Chondrocyte (in vitro differentiated cells): ENCODE measurements around the gene FOLH1. TPM values are rescaled to one million over a fixed set of nuclear protein-coding genes. Genes with fewer than 3 reads are reported as not detected.
A peak's percentile ranks its signal among the peaks of the same experiment; 100 is the strongest.
"Not testable (repeated sequence)": the region's sequence is repeated elsewhere in the genome, so short reads cannot be mapped to it uniquely, and the experiment has no call there.

ENCODE experiments used
- DNase-seq: peaks from one replicate; pipeline ENCODE4 v3.0.0; 2021; ENCODE audit warnings: mixed read lengths, low spot score
- H3K27ac Mint-ChIP-seq: one replicate; pipeline ENCODE4 v1.8.0; 2021; ENCODE audit warnings: mild to moderate bottlenecking, moderate library complexity, mixed read lengths; ENCODE audit not compliant: unreplicated experiment
- H3K27me3 Mint-ChIP-seq: 2 replicates; pipeline ENCODE4 v1.8.0; 2021; ENCODE audit warnings: low read depth, mixed read lengths
- H3K36me3 Mint-ChIP-seq: 2 replicates; pipeline ENCODE4 v1.8.0; 2021; ENCODE audit warnings: low read depth, mixed read lengths
- H3K4me1 Mint-ChIP-seq: 2 replicates; pipeline ENCODE4 v1.8.0; 2021; ENCODE audit warnings: low read depth, mild to moderate bottlenecking, mixed read lengths
- H3K4me3 Mint-ChIP-seq: one replicate; pipeline ENCODE4 v1.8.0; 2021; ENCODE audit warnings: mild to moderate bottlenecking, moderate library complexity, mixed read lengths; ENCODE audit not compliant: unreplicated experiment
- H3K9me3 Mint-ChIP-seq: 2 replicates; pipeline ENCODE4 v1.8.0; 2021; ENCODE audit warnings: low read depth, mixed read lengths
- long read RNA-seq: library from polyadenylated mRNA; stranded (forward); transcript quantifications from one replicate; pipeline ENCODE4 v2.0.0, GENCODE V29; 2021
- total RNA-seq: library from RNA; stranded (reverse); gene quantifications from 3 replicates; pipeline ENCODE4 v1.2.1, GENCODE V29; 2021
- TF ChIP-seq, protein P1 (sequence below): fragments of 200-600 bp; sonication (generic); IDR thresholded peaks from 2 replicates; pipeline ENCODE4 v1.5.0; 2021; ENCODE audit warnings: antibody characterized with exemption, mild to moderate bottlenecking, moderate library complexity

The FOLH1 gene
- total RNA-seq: not detected in 3 replicates
- long read RNA-seq: 0 reads

DNA sequence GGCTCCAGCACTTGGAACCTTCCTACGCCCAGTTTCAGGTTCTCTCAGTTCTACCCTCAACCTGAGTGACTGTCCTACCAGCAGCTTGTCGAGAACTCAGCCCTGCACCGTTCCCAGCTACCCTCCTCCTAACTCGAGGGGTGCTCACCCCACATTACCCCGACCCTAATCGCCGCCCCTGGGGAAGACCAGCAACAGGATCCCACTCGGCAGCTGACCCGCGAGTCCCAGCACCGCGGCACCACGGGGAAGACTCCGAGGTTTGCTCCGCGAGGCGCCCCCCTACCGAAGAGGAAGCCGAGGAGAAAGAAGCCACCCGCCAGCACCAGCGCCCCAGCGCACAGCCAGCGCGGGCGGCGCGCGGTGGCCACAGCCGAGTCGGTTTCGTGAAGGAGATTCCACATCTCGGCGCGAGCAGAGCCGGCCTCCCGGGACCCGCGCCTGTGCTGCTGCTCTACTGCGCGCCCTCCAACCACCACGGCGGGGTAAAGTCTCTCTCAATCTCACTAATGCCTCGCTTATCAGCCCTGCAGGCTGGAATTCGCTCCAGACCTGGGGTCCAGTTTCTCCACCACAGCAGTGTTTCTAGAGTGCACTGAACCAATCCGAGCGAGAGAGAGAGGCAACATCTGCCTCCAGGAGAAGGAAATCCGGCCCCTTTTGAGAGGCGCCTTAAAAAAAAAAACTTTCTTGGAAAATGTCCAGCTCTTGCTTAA lies at the start of gene FOLH1:
FOLH1 (minus strand) TSS at position 597 of the 716 bp plus-strand sequence; CDS start at position 404, 193 bp downstream.
- Mint-ChIP-seq H3K36me3 (no peaks in the 10 kb centered on the region), H3K27ac (no peak within 1 kb of the TSS), H3K27me3 (no peaks in the 10 kb centered on the region), H3K4me1 (no peaks in the 10 kb centered on the region), H3K4me3 (no peak within 1 kb of the TSS), H3K9me3 (no peaks in the 10 kb centered on the region)
- peak; percentile 81 for DNase-seq
- TF ChIP-seq, protein P1, sequence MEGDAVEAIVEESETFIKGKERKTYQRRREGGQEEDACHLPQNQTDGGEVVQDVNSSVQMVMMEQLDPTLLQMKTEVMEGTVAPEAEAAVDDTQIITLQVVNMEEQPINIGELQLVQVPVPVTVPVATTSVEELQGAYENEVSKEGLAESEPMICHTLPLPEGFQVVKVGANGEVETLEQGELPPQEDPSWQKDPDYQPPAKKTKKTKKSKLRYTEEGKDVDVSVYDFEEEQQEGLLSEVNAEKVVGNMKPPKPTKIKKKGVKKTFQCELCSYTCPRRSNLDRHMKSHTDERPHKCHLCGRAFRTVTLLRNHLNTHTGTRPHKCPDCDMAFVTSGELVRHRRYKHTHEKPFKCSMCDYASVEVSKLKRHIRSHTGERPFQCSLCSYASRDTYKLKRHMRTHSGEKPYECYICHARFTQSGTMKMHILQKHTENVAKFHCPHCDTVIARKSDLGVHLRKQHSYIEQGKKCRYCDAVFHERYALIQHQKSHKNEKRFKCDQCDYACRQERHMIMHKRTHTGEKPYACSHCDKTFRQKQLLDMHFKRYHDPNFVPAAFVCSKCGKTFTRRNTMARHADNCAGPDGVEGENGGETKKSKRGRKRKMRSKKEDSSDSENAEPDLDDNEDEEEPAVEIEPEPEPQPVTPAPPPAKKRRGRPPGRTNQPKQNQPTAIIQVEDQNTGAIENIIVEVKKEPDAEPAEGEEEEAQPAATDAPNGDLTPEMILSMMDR: no peak

GRCh38 chr11:49255148-49255547 lies 46.7 kb upstream of the FOLH1 start:
- not testable (repeated sequence) for H3K4me1 Mint-ChIP-seq, H3K27ac Mint-ChIP-seq, H3K27me3 Mint-ChIP-seq, H3K36me3 Mint-ChIP-seq, DNase-seq, H3K4me3 Mint-ChIP-seq, H3K9me3 Mint-ChIP-seq

- not testable (repeated sequence) for H3K27me3 Mint-ChIP-seq, H3K9me3 Mint-ChIP-seq, DNase-seq, H3K4me1 Mint-ChIP-seq, H3K36me3 Mint-ChIP-seq, H3K27ac Mint-ChIP-seq, H3K4me3 Mint-ChIP-seq
Observed at GRCh38 chr11:49251212-49251611, 42.8 kb upstream of the FOLH1 start.

GRCh38 chr11:49250398-49251115 lies 42.2 kb upstream of the FOLH1 start:
- not testable (repeated sequence) for H3K4me3 Mint-ChIP-seq, H3K4me1 Mint-ChIP-seq, H3K36me3 Mint-ChIP-seq, DNase-seq, H3K9me3 Mint-ChIP-seq, H3K27ac Mint-ChIP-seq, H3K27me3 Mint-ChIP-seq

DNA sequence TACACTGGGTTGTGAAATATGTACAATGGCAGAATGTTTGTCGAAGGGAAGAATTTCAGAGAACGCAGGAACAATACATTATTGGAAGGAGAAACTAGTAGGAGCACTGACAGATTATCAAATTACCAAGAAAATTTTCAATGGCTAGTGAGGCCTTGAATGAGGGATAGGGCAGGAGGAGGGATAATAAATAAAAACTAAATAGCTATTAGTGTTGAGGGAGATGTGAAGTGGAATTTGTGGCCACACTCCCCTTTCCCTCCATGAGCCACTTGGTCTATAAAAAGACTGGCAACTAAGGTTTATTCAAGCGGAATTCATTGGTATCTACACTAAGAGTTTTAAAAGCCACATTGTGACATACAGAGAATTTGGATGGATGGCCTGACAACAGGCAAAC lies 41.0 kb upstream of the FOLH1 start:
- DNase-seq, H3K4me1 Mint-ChIP-seq, H3K9me3 Mint-ChIP-seq, H3K36me3 Mint-ChIP-seq, H3K27me3 Mint-ChIP-seq, H3K27ac Mint-ChIP-seq, H3K4me3 Mint-ChIP-seq: not testable (repeated sequence)

GRCh38 chr11:49233685-49234084 lies 25.3 kb upstream of the FOLH1 start:
- H3K27ac Mint-ChIP-seq, DNase-seq, H3K27me3 Mint-ChIP-seq, H3K4me3 Mint-ChIP-seq, H3K4me1 Mint-ChIP-seq, H3K36me3 Mint-ChIP-seq: not testable (repeated sequence)
- H3K9me3 Mint-ChIP-seq: peaks cover 14% of the 10 kb centered on the region

GRCh38 chr11:49233019-49233418 lies 24.6 kb upstream of the FOLH1 start:
- H3K27me3 Mint-ChIP-seq, H3K4me3 Mint-ChIP-seq, H3K4me1 Mint-ChIP-seq, H3K36me3 Mint-ChIP-seq, DNase-seq, H3K27ac Mint-ChIP-seq: not testable (repeated sequence)
- peaks cover 10% of the 10 kb centered on the region for H3K9me3 Mint-ChIP-seq

GRCh38 chr11:49231725-49232124 lies 23.3 kb upstream of the FOLH1 start:
- not testable (repeated sequence) for H3K27me3 Mint-ChIP-seq, DNase-seq, H3K27ac Mint-ChIP-seq, H3K4me3 Mint-ChIP-seq, H3K9me3 Mint-ChIP-seq, H3K4me1 Mint-ChIP-seq, H3K36me3 Mint-ChIP-seq

- not testable (repeated sequence) for DNase-seq, H3K4me1 Mint-ChIP-seq, H3K27me3 Mint-ChIP-seq, H3K27ac Mint-ChIP-seq, H3K36me3 Mint-ChIP-seq, H3K4me3 Mint-ChIP-seq, H3K9me3 Mint-ChIP-seq
Observed at GRCh38 chr11:49230534-49230933, 22.1 kb upstream of the FOLH1 start.

DNA sequence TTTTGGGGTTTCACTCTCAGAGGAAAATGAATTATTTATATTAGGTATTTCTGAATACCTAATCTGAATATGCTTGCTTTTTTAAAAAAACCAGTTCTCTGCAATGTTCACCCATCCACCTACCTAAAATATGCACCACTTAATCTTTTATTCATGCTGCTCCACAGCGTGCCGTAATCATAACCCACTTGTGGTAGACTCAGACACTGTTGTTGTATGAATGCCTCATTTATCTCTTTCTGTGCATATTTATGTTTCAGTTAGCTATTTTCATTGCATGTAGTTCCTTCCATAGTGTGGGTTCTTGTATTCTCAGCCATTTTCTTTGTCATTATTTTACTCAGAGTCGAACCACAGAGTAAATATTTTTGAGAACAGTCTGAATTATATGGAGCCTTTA lies 21.6 kb upstream of the FOLH1 start:
- DNase-seq, H3K27ac Mint-ChIP-seq, H3K4me3 Mint-ChIP-seq, H3K9me3 Mint-ChIP-seq, H3K4me1 Mint-ChIP-seq, H3K36me3 Mint-ChIP-seq, H3K27me3 Mint-ChIP-seq: not testable (repeated sequence)
